ENCODE measurements around the gene LCN2. TPM values are rescaled to one million over a fixed set of nuclear protein-coding genes. Genes with fewer than 3 reads are reported as not detected.

LCN2 gene
- total RNA-seq, 2 donors from 2014 or later, result 30.5 to 43.7 TPM

GRCh38 chr9:128150594-128151308, 1.5 kb downstream of the LCN2 start:
- H3K27ac ChIP-seq, result no peak overlapping the region
- TF ChIP-seq CTCF (IDR thresholded peaks at IDR 0.05) (peak in 1 of 4 experiments; percentile 37), POLR2A (IDR thresholded peaks at IDR 0.05) (no peak)
- DNase-seq (ENCODE audit: low spot score), result no peak
- H3K4me1 ChIP-seq (replicated peaks), result peaks cover 5% of the 10 kb centered on the region
- H3K27me3 ChIP-seq (replicated peaks; ENCODE audit: insufficient read depth), result no peaks in the 10 kb centered on the region
- 69% methylated on average over 19 of the region's 19 CpGs for WGBS
- no peak overlapping the region for H3K4me3 ChIP-seq
- H3K36me3 ChIP-seq, result no peaks in the 10 kb centered on the region
- H3K9me3 ChIP-seq, result no peaks in the 10 kb centered on the region
- intact Hi-C loops (cut with DNase I), result no loop called here

- no peaks in the 10 kb centered on the region for H3K27me3 ChIP-seq (replicated peaks; ENCODE audit: insufficient read depth)
- WGBS, result 87% methylated on average over 18 of the region's 18 CpGs
- no peak overlapping the region for H3K4me3 ChIP-seq
These were observed 2.3 kb downstream of the LCN2 start for GRCh38 chr9:128151309-128152132.

GRCh38 chr9:128152133-128153059, 3.1 kb downstream of the LCN2 start:
- no peaks in the 10 kb centered on the region for H3K9me3 ChIP-seq
- intact Hi-C loops (cut with DNase I), result no loop called here
- H3K4me3 ChIP-seq, result no peak overlapping the region
- H3K27ac ChIP-seq, result no peak overlapping the region
- no peak for DNase-seq (ENCODE audit: low spot score)
- no peaks in the 10 kb centered on the region for H3K36me3 ChIP-seq
- WGBS, result 93% methylated on average over 13 of the region's 13 CpGs
- TF ChIP-seq CTCF (IDR thresholded peaks at IDR 0.05), result no peak
- TF ChIP-seq POLR2A (IDR thresholded peaks at IDR 0.05), result no peak
- TF ChIP-seq POLR2AphosphoS5 (IDR thresholded peaks at IDR 0.05), result no peak
- H3K27me3 ChIP-seq (replicated peaks; ENCODE audit: insufficient read depth), result no peaks in the 10 kb centered on the region
- H3K4me1 ChIP-seq (replicated peaks), result peaks cover 5% of the 10 kb centered on the region

More at GRCh38 chr9:128151309-128152132, 2.3 kb downstream of the LCN2 start:
- H3K27ac ChIP-seq, result no peak overlapping the region
- TF ChIP-seq POLR2A (IDR thresholded peaks at IDR 0.05) (no peak), CTCF (IDR thresholded peaks at IDR 0.05) (no peak), POLR2AphosphoS5 (IDR thresholded peaks at IDR 0.05) (no peak)
- no peak for DNase-seq (ENCODE audit: low spot score)
- H3K36me3 ChIP-seq, result no peaks in the 10 kb centered on the region
- peaks cover 5% of the 10 kb centered on the region for H3K4me1 ChIP-seq (replicated peaks)
- no peaks in the 10 kb centered on the region for H3K9me3 ChIP-seq
- intact Hi-C loops (cut with DNase I), result no loop called here

- Histone ChIP-seq H3K27me3 (replicated peaks; ENCODE audit: insufficient read depth) (no peaks in the 10 kb centered on the region), H3K36me3 (no peaks in the 10 kb centered on the region), H3K27ac (no peak overlapping the region), H3K9me3 (no peaks in the 10 kb centered on the region), H3K4me1 (replicated peaks) (peaks cover 4% of the 10 kb centered on the region), H3K4me3 (no peak overlapping the region)
- no peak for DNase-seq (ENCODE audit: low spot score)
- WGBS, result 82% methylated on average over 26 of the region's 26 CpGs
- TF ChIP-seq POLR2A (IDR thresholded peaks at IDR 0.05) (no peak), CTCF (IDR thresholded peaks at IDR 0.05) (no peak), POLR2AphosphoS5 (IDR thresholded peaks at IDR 0.05) (no peak)
- intact Hi-C loops (cut with DNase I), result no loop called here
These were observed 4.0 kb downstream of the LCN2 start for GRCh38 chr9:128153060-128153946.
